A549 (cell line): ENCODE data around the gene KMO. TPM values are rescaled to one million over a fixed set of nuclear protein-coding genes. Genes with fewer than 3 reads are reported as not detected.

Experiments used
- ATAC-seq, 2 experiments: fragments of 200-7000 bp in 1 of 2; fragments of >200 bp in 1 of 2; cut with Nextera tagmentation in 1 of 2; cut with Tn5 transposase in 1 of 2; 3 replicates each; pipeline versions ENCODE4 v1.8.0 to v1.9.1; 2018 to 2020; ENCODE audit warnings: mild to moderate bottlenecking in 1 of 2, moderate library complexity in 1 of 2
- CTCF ChIA-PET: fragments of 300-600 bp; sonication (Branson Sonifier 250); formaldehyde crosslinking; extraction: SDS; loops from one replicate; lab custom pipeline; 2021; ENCODE audit warnings: antibody characterized with exemption, inconsistent platforms; lab: Yijun Ruan, JAX
- POLR2A ChIA-PET: fragments of 350-600 bp; formaldehyde crosslinking; extraction: SDS; loops from one replicate; lab custom pipeline; 2021; ENCODE audit warnings: antibody characterized with exemption, inconsistent platforms; lab: Yijun Ruan, JAX
- DNase-seq, 2 experiments: peaks; one replicate each; pipeline versions ENCODE4 v3.0.0 to v3.0.0-alpha.2; 2011 to 2016; ENCODE audit warnings: low read depth in 1 of 2, low spot score in 1 of 2
- FAIRE-seq: peaks from 2 replicates; lab custom pipeline; 2011; peaks lifted over from hg19 to GRCh38; lab: Jason Lieb, UNC
- H3K27ac ChIP-seq, 2 experiments: fragments of >200 bp; sonication (Bioruptor Twin); formaldehyde crosslinking; 3 replicates each; pipeline ENCODE4 v1.5.1; 2016 to 2017
- H3K4me1 ChIP-seq: fragments of >200 bp; sonication (Bioruptor Twin); formaldehyde crosslinking; 3 replicates; pipeline ENCODE4 v1.6.1; 2016
- H3K4me2 ChIP-seq: fragments of >200 bp; sonication (Bioruptor Twin); formaldehyde crosslinking; 3 replicates; pipeline ENCODE4 v1.6.1; 2016
- H3K4me3 ChIP-seq: fragments of >200 bp; sonication (Bioruptor Twin); formaldehyde crosslinking; 3 replicates; pipeline ENCODE4 v1.5.1; 2016
- H3K9me3 ChIP-seq: fragments of >200 bp; sonication (Bioruptor Twin); formaldehyde crosslinking; 3 replicates; pipeline ENCODE4 v1.6.1; 2016
- CHD4 ChIP-seq: fragments of 200-600 bp; sonication (generic); IDR thresholded peaks from 2 replicates; pipeline ENCODE4 v1.6.1; 2016; ENCODE audit warnings: antibody characterized with exemption, mild to moderate bottlenecking, borderline replicate concordance
- EHMT2 ChIP-seq: fragments of 200-600 bp; sonication (generic); IDR thresholded peaks from 2 replicates; pipeline ENCODE4 v1.6.1; 2016; ENCODE audit warnings: antibody characterized with exemption, low read depth, mild to moderate bottlenecking, moderate library complexity
- ESRRA ChIP-seq: fragments of 150-350 bp; IDR thresholded peaks from 2 replicates; pipeline ENCODE4 v1.6.1; 2014; ENCODE audit warnings: mild to moderate bottlenecking, low read length, borderline replicate concordance
- FOSB ChIP-seq: fragments of 250-450 bp; sonication (Bioruptor Pico); IDR thresholded peaks from 2 replicates; pipeline ENCODE4 v1.5.0; 2020; ENCODE audit warnings: mild to moderate bottlenecking, moderate library complexity
- FOSL2 ChIP-seq, 2 experiments: fragments of 450-650 bp in 1 of 2; fragments of >200 bp in 1 of 2; sonication (Bioruptor Twin) in 1 of 2; formaldehyde crosslinking; IDR thresholded peaks; 2 replicates each; pipeline versions ENCODE4 v1.5.0 to v1.6.1; 2016 to 2020; ENCODE audit warnings: mild to moderate bottlenecking in 1 of 2, moderate library complexity in 1 of 2
- HMGXB4 ChIP-seq: fragments of 250-450 bp; sonication (Bioruptor Pico); IDR thresholded peaks from 2 replicates; pipeline ENCODE4 v1.5.0; 2021; ENCODE audit warnings: mild to moderate bottlenecking, moderate library complexity, borderline replicate concordance
- JUNB ChIP-seq: fragments of >200 bp; sonication (Bioruptor Twin); formaldehyde crosslinking; IDR thresholded peaks from 2 replicates; pipeline ENCODE4 v1.6.1; 2016
- MAX ChIP-seq: IDR thresholded peaks from 2 replicates; pipeline ENCODE4 v1.6.1; 2012
- MYC ChIP-seq: IDR thresholded peaks from 2 replicates; pipeline ENCODE4 v1.6.1; 2012; ENCODE audit warnings: mild to moderate bottlenecking, inconsistent platforms, low read length, improper control_type of control experiment, borderline replicate concordance
- POLR2A ChIP-seq: IDR thresholded peaks from 2 replicates; pipeline ENCODE4 v1.6.1; 2012; ENCODE audit warnings: mild to moderate bottlenecking, low read length
- RAD21 ChIP-seq, 2 experiments: fragments of >200 bp in 1 of 2; sonication (Bioruptor Twin) in 1 of 2; formaldehyde crosslinking in 1 of 2; IDR thresholded peaks in 1 of 2; conservative IDR thresholded peaks in 1 of 2; 2 replicates in 1 of 2; 3 replicates in 1 of 2; pipeline ENCODE4 v1.6.1; 2012 to 2018; ENCODE audit warnings: inconsistent platforms in 1 of 2
- ZFP36 ChIP-seq: fragments of 450-650 bp; IDR thresholded peaks from 2 replicates; pipeline ENCODE4 v1.6.1; 2014; ENCODE audit warnings: borderline replicate concordance; ENCODE audit not compliant: partially characterized antibody
- WGBS: methylation state at CpG from one replicate; pipeline ENCODE4 v1.1.6; 2017; ENCODE audit errors: missing lambda C conversion rate; 5-methylcytosine and 5-hydroxymethylcytosine counted together
- polyA plus RNA-seq, 4 experiments: library from polyadenylated mRNA; depleted of rRNA in 3 of 4; stranded (reverse); fragments of >200 nt; fragmentation: RNase III in 1 of 4; extraction: RNeasy Plus Mini Kit Qiagen cat#74134 plus additional on column Dnase treatment in 1 of 4; gene quantifications; 2 replicates in 3 of 4; 3 replicates in 1 of 4; pipeline ENCODE4 v1.2.3, GENCODE V29; 2011 to 2017
- TF ChIP-seq, protein P1 (sequence below): IDR thresholded peaks from 2 replicates; pipeline ENCODE4 v1.6.1; 2012
- TF ChIP-seq, protein P2 (sequence below): fragments of >200 bp; sonication (Bioruptor Twin); formaldehyde crosslinking; IDR thresholded peaks from 3 replicates; pipeline ENCODE4 v1.6.1; 2016
- TF ChIP-seq, protein P3 (sequence below): fragments of 450-650 bp; IDR thresholded peaks from 2 replicates; pipeline ENCODE4 v1.6.1; 2014; ENCODE audit warnings: antibody characterized with exemption

KMO gene
- polyA plus RNA-seq, 2 of the 4 experiments (the other 2 are of a cell fraction), result 0.35 to 0.47 TPM

- TF ChIP-seq, protein P1, sequence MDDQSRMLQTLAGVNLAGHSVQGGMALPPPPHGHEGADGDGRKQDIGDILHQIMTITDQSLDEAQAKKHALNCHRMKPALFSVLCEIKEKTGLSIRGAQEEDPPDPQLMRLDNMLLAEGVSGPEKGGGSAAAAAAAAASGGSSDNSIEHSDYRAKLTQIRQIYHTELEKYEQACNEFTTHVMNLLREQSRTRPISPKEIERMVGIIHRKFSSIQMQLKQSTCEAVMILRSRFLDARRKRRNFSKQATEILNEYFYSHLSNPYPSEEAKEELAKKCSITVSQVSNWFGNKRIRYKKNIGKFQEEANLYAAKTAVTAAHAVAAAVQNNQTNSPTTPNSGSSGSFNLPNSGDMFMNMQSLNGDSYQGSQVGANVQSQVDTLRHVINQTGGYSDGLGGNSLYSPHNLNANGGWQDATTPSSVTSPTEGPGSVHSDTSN, result no peak
- peak; percentile 77 for TF ChIP-seq JUNB
- TF ChIP-seq FOSL2 (IDR thresholded peaks at IDR 0.05), result peak; percentile 80
- TF ChIP-seq FOSL2 (CRISPR knock-in tag; IDR thresholded peaks at IDR 0.05), result peak; percentile 91
- 0 out of 2 replicates have a peak, but pooled peaks have one; percentile 30 for TF ChIP-seq MYC
- TF ChIP-seq, protein P2, sequence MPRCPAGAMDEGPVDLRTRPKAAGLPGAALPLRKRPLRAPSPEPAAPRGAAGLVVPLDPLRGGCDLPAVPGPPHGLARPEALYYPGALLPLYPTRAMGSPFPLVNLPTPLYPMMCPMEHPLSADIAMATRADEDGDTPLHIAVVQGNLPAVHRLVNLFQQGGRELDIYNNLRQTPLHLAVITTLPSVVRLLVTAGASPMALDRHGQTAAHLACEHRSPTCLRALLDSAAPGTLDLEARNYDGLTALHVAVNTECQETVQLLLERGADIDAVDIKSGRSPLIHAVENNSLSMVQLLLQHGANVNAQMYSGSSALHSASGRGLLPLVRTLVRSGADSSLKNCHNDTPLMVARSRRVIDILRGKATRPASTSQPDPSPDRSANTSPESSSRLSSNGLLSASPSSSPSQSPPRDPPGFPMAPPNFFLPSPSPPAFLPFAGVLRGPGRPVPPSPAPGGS, result no peak
- no peak for TF ChIP-seq RAD21 (conservative IDR thresholded peaks at IDR 0.05 in 1 of 2, IDR thresholded peaks at IDR 0.05 in 1 of 2)
Observed at GRCh38 chr1:241612533-241613477, 80.6 kb downstream of the KMO start (continued).

GRCh38 chr1:241614144-241614543 lies 82.0 kb downstream of the KMO start:
- Histone ChIP-seq H3K4me1 (peaks cover 93% of the 10 kb centered on the region), H3K4me3 (no peak overlapping the region), H3K27ac (peak overlapping the region; percentile 89 to 90), H3K4me2 (peak overlapping the region; percentile 94), H3K9me3 (no peaks in the 10 kb centered on the region)
- WGBS, result 80% methylated on average over 4 of the region's 4 CpGs
- ATAC-seq, result no peak
- ChIA-PET POLR2A (no interaction called here), CTCF (interaction anchor here (0.5 to 10.4 kb wide), 5 partner anchors 12 to 1703 kb away, joined by 3 to 120 read pairs (median 4); no protein-coding TSS in a partner anchor)
- no peak for DNase-seq
- TF ChIP-seq HMGXB4, result no peak
- no peak for TF ChIP-seq CHD4
- no peak for TF ChIP-seq EHMT2
- no peak for TF ChIP-seq POLR2A
- FAIRE-seq, result no peak

DNA sequence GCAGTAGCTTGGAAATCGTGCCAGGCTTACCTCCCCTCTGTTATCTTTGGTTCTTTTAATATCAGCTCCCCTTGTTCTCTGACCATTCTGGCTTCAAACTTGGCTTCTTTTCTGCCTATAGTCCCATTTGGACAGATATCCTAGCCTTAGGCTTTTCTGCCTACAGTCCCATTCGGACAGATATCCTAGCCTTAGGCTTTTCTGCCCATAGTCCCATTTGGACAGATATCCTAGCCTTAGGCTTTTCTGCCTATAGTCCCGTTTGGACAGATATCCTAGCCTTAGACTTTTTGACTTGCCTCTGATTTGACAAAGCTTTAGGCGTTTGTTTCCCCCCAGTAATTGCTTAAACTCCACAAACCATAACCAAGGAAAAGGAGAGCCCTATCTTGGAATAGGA lies 82.4 kb downstream of the KMO start:
- FAIRE-seq (no peak), DNase-seq (no peak), ATAC-seq (no peak)
- CTCF ChIA-PET, result interaction anchor here (0.5 to 10.4 kb wide), 5 partner anchors 12 to 1703 kb away, joined by 3 to 120 read pairs (median 4); no protein-coding TSS in a partner anchor
- no peak overlapping the region for H3K4me3 ChIP-seq
- H3K4me2 ChIP-seq, result peak overlapping the region; percentile 94
- TF ChIP-seq FOSB (CRISPR knock-in tag) (no peak), MAX (no peak), ESRRA (no peak), ZFP36 (no peak), HMGXB4 (no peak)
- TF ChIP-seq, protein P3, sequence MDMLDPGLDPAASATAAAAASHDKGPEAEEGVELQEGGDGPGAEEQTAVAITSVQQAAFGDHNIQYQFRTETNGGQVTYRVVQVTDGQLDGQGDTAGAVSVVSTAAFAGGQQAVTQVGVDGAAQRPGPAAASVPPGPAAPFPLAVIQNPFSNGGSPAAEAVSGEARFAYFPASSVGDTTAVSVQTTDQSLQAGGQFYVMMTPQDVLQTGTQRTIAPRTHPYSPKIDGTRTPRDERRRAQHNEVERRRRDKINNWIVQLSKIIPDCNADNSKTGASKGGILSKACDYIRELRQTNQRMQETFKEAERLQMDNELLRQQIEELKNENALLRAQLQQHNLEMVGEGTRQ, result no peak
- WGBS, result 46% methylated on average over 4 of the region's 4 CpGs
- H3K27ac ChIP-seq, result peak overlapping the region; percentile 89 to 90
- H3K4me1 ChIP-seq, result peaks cover 93% of the 10 kb centered on the region
- POLR2A ChIA-PET, result no interaction called here
- H3K9me3 ChIP-seq, result no peaks in the 10 kb centered on the region
